HG03045 (cell line): ENCODE results near the gene ASXL1.

ENCODE experiments used
- ATAC-seq: cut with Tn5 transposase; IDR thresholded peaks from one replicate; pipeline ENCODE4 v1.9.1; 2021; ENCODE audit warnings: mild to moderate bottlenecking, moderate library complexity; ENCODE audit not compliant: unreplicated experiment

The ASXL1 gene

GRCh38 chr20:32438331-32438858 lies 80.3 kb downstream of the ASXL1 start:
- ATAC-seq: no peak

GRCh38 chr20:32439132-32439829 lies 81.2 kb downstream of the ASXL1 start:
- ATAC-seq: no peak

- ATAC-seq: no peak
Measured at GRCh38 chr20:32440069-32440757, 82.1 kb downstream of the ASXL1 start.

- no peak for ATAC-seq
Measured at GRCh38 chr20:32440758-32441078, 82.6 kb downstream of the ASXL1 start.

- no peak for ATAC-seq
Measured at GRCh38 chr20:32441638-32442037, 83.5 kb downstream of the ASXL1 start.

- ATAC-seq: no peak
Measured at GRCh38 chr20:32442630-32443373, 84.7 kb downstream of the ASXL1 start.

GRCh38 chr20:32443386-32443974 lies 85.3 kb downstream of the ASXL1 start:
- ATAC-seq: no peak

- ATAC-seq: no peak
Measured at GRCh38 chr20:32444474-32445220, 86.5 kb downstream of the ASXL1 start.

GRCh38 chr20:32445539-32446273 lies 87.6 kb downstream of the ASXL1 start:
- ATAC-seq: no peak

- no peak for ATAC-seq
Measured at GRCh38 chr20:32446301-32447100, 88.4 kb downstream of the ASXL1 start.

GRCh38 chr20:32447136-32448027 lies 89.3 kb downstream of the ASXL1 start:
- no peak for ATAC-seq

GRCh38 chr20:32448306-32449056 lies 90.3 kb downstream of the ASXL1 start:
- no peak for ATAC-seq

GRCh38 chr20:32449057-32449889 lies 91.1 kb downstream of the ASXL1 start:
- ATAC-seq: no peak

GRCh38 chr20:32449890-32450401 lies 91.8 kb downstream of the ASXL1 start:
- ATAC-seq: no peak

GRCh38 chr20:32450484-32451061 lies 92.4 kb downstream of the ASXL1 start:
- ATAC-seq: no peak

- ATAC-seq: no peak
Measured at GRCh38 chr20:32451340-32451681, 93.2 kb downstream of the ASXL1 start.
